Neural cell (in vitro differentiated cells): ENCODE data around the gene KRTAP9-8. TPM values are rescaled to one million over a fixed set of nuclear protein-coding genes. Genes with fewer than 3 reads are reported as not detected.

Experiments
- H2AFZ ChIP-seq: fragments of 200-600, 300-800 bp; sonication (generic), shearing (Covaris generic); 2 replicates; pipeline ENCODE4 v1.6.0; 2014; ENCODE audit warnings: low read depth, mild to moderate bottlenecking, antibody characterized with exemption, low read length, moderate library complexity
- H3F3A ChIP-seq: fragments of 200-600 bp; shearing (Covaris generic); 2 replicates; pipeline ENCODE4 v1.6.1; 2016; ENCODE audit warnings: mild to moderate bottlenecking, moderate library complexity, mixed read lengths, antibody characterized with exemption, low read length; ENCODE audit not compliant: insufficient read depth, poor library complexity, severe bottlenecking
- H3K27ac ChIP-seq: fragments of 200-600, 300-800 bp; sonication (generic), shearing (Covaris generic); 2 replicates; pipeline ENCODE4 v1.5.1; 2014; ENCODE audit warnings: mild to moderate bottlenecking, low read length, moderate library complexity
- H3K27me3 ChIP-seq: fragments of 300-800, 200-600 bp; sonication (generic), shearing (Covaris generic); 2 replicates; pipeline ENCODE4 v1.6.0; 2014; ENCODE audit warnings: mild to moderate bottlenecking, low read depth, low read length, moderate library complexity; ENCODE audit not compliant: insufficient read depth
- H3K36me3 ChIP-seq: fragments of 300-800, 200-600 bp; sonication (generic), shearing (Covaris generic); 2 replicates; pipeline ENCODE4 v1.5.1; 2014; ENCODE audit warnings: mild to moderate bottlenecking, antibody characterized with exemption, low read length, moderate library complexity; ENCODE audit not compliant: insufficient read depth
- H3K4me2 ChIP-seq: fragments of 300-800, 200-600 bp; sonication (generic), shearing (Covaris generic); 2 replicates; pipeline ENCODE4 v1.6.0; 2014; ENCODE audit warnings: mild to moderate bottlenecking, low read length
- H3K4me3 ChIP-seq: fragments of 300-800, 200-600 bp; sonication (generic), shearing (Covaris generic); 2 replicates; pipeline ENCODE4 v1.5.1; 2014; ENCODE audit warnings: mild to moderate bottlenecking, low read length, moderate library complexity
- H3K79me2 ChIP-seq: fragments of 200-600 bp; shearing (Covaris generic); replicated peaks from 2 replicates; pipeline ENCODE4 v1.6.0; 2014; ENCODE audit warnings: mild to moderate bottlenecking, low read length, moderate library complexity; ENCODE audit not compliant: insufficient read depth
- H3K9ac ChIP-seq: fragments of 300-800, 200-600 bp; sonication (generic), shearing (Covaris generic); 2 replicates; pipeline ENCODE4 v1.6.1; 2016; ENCODE audit warnings: mild to moderate bottlenecking, low read length, mixed read lengths
- H3K9me2 ChIP-seq: fragments of 200-600 bp; shearing (Covaris generic); 2 replicates; pipeline ENCODE4 v1.6.1; 2016; ENCODE audit warnings: mild to moderate bottlenecking, low read length, mixed read lengths; ENCODE audit not compliant: insufficient read depth
- H3K9me3 ChIP-seq: fragments of 200-600, 300-800 bp; sonication (generic), shearing (Covaris generic); 2 replicates; pipeline ENCODE4 v1.6.1; 2016; ENCODE audit warnings: mild to moderate bottlenecking, mixed run types, low read length, moderate library complexity, mixed read lengths
- H4K20me1 ChIP-seq: fragments of 200-600 bp; shearing (Covaris generic); 2 replicates; pipeline ENCODE4 v1.6.1; 2016; ENCODE audit warnings: mild to moderate bottlenecking, mixed run types; ENCODE audit not compliant: insufficient read depth
- EP300 ChIP-seq: fragments of 450-650 bp; conservative IDR thresholded peaks from 2 replicates; pipeline ENCODE4 v1.6.1; 2014; ENCODE audit warnings: antibody characterized with exemption, mild to moderate bottlenecking, moderate library complexity; ENCODE audit not compliant: poor library complexity, severe bottlenecking
- EZH2 ChIP-seq: fragments of 200-600, 300-800 bp; shearing (Covaris generic), sonication (generic); IDR thresholded peaks from 2 replicates; pipeline ENCODE4 v1.6.1; 2014; ENCODE audit warnings: antibody characterized with exemption, low read length, borderline replicate concordance, mild to moderate bottlenecking; ENCODE audit not compliant: insufficient read depth, poor library complexity, severe bottlenecking
- MXI1 ChIP-seq: fragments of 450-650 bp; conservative IDR thresholded peaks from 2 replicates; pipeline ENCODE4 v1.6.1; 2014; ENCODE audit warnings: antibody characterized with exemption, mild to moderate bottlenecking; ENCODE audit not compliant: poor library complexity, severe bottlenecking
- POLR2AphosphoS5 ChIP-seq: IDR thresholded peaks from 2 replicates; pipeline ENCODE4 v1.6.1; 2012
- RAD21 ChIP-seq: fragments of 450-650 bp; conservative IDR thresholded peaks from 2 replicates; pipeline ENCODE4 v1.6.1; 2014; ENCODE audit warnings: antibody characterized with exemption, mild to moderate bottlenecking, moderate library complexity
- SMC3 ChIP-seq: fragments of 450-650 bp; conservative IDR thresholded peaks from 2 replicates; pipeline ENCODE4 v1.6.1; 2014; ENCODE audit warnings: antibody characterized with exemption, mild to moderate bottlenecking, moderate library complexity; ENCODE audit not compliant: poor library complexity
- TAF1 ChIP-seq: IDR thresholded peaks from 2 replicates; pipeline ENCODE4 v1.6.1; 2012; ENCODE audit warnings: low read depth
- polyA plus RNA-seq: library from polyadenylated mRNA; depleted of rRNA; stranded (reverse); fragments of >200 nt; gene quantifications from 2 replicates; pipeline ENCODE4 v1.2.3, GENCODE V29; 2014
- TF ChIP-seq, protein P1 (sequence below): fragments of 450-650 bp; IDR thresholded peaks from 2 replicates; pipeline ENCODE4 v1.5.1; 2014; ENCODE audit warnings: antibody characterized with exemption, mild to moderate bottlenecking, moderate library complexity; ENCODE audit not compliant: poor library complexity, severe bottlenecking
- TF ChIP-seq, protein P2 (sequence below): IDR thresholded peaks from 2 replicates; pipeline ENCODE4 v1.6.1; 2012; ENCODE audit warnings: borderline replicate concordance

The KRTAP9-8 gene
- polyA plus RNA-seq, 1 donor from 2014 or later, result not detected

DNA sequence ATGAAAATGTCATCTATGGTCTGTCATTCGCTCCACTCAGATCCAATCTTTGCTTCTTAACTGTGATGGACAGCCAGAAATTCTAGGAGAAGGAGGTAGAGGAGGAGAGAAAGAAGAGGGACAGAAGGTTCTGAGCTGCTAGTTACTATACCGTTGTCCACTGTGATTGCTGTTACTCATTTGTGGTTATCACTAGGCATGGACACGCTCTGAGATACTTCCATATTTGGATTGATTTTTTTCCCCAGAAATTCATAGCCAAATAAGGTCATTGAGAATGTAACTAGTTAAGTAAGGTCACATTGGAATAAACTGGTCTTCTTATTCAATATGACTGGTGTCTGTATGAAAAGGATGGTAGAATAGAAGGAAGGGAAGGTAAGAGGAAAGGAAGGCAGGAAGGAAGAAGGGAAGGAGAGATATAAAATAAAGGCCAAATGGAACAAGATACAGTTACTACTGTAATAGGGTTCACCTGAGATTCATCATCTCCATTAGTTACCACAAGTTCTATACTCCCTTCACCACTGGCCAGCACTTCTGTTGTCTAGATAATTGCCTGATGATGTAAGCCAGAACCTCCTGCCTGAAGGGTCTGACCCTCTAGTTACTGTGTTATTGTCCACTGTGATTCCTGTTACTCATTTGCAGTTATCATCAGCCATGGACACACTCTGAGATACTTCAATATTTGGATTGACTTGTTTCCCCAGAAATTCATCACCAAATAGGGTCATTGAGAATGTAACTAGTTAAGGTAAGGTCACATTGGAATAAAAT, 40.6 kb downstream of the KRTAP9-8 start:
- Histone ChIP-seq H2AFZ (no peak overlapping the region), H3K4me3 (no peak overlapping the region), H3F3A (no peaks in the 10 kb centered on the region), H3K9me3 (no peaks in the 10 kb centered on the region), H3K9ac (no peak overlapping the region), H3K9me2 (no peaks in the 10 kb centered on the region), H3K79me2 (no peaks in the 10 kb centered on the region), H3K36me3 (no peaks in the 10 kb centered on the region), H3K4me2 (no peak overlapping the region), H3K27ac (no peak overlapping the region), H4K20me1 (no peaks in the 10 kb centered on the region), H3K27me3 (no peaks in the 10 kb centered on the region)
- TF ChIP-seq EP300 (no peak), TAF1 (no peak), EZH2 (no peak), RAD21 (no peak), SMC3 (no peak)
- TF ChIP-seq, protein P1, sequence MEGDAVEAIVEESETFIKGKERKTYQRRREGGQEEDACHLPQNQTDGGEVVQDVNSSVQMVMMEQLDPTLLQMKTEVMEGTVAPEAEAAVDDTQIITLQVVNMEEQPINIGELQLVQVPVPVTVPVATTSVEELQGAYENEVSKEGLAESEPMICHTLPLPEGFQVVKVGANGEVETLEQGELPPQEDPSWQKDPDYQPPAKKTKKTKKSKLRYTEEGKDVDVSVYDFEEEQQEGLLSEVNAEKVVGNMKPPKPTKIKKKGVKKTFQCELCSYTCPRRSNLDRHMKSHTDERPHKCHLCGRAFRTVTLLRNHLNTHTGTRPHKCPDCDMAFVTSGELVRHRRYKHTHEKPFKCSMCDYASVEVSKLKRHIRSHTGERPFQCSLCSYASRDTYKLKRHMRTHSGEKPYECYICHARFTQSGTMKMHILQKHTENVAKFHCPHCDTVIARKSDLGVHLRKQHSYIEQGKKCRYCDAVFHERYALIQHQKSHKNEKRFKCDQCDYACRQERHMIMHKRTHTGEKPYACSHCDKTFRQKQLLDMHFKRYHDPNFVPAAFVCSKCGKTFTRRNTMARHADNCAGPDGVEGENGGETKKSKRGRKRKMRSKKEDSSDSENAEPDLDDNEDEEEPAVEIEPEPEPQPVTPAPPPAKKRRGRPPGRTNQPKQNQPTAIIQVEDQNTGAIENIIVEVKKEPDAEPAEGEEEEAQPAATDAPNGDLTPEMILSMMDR, result no peak
- TF ChIP-seq, protein P2, sequence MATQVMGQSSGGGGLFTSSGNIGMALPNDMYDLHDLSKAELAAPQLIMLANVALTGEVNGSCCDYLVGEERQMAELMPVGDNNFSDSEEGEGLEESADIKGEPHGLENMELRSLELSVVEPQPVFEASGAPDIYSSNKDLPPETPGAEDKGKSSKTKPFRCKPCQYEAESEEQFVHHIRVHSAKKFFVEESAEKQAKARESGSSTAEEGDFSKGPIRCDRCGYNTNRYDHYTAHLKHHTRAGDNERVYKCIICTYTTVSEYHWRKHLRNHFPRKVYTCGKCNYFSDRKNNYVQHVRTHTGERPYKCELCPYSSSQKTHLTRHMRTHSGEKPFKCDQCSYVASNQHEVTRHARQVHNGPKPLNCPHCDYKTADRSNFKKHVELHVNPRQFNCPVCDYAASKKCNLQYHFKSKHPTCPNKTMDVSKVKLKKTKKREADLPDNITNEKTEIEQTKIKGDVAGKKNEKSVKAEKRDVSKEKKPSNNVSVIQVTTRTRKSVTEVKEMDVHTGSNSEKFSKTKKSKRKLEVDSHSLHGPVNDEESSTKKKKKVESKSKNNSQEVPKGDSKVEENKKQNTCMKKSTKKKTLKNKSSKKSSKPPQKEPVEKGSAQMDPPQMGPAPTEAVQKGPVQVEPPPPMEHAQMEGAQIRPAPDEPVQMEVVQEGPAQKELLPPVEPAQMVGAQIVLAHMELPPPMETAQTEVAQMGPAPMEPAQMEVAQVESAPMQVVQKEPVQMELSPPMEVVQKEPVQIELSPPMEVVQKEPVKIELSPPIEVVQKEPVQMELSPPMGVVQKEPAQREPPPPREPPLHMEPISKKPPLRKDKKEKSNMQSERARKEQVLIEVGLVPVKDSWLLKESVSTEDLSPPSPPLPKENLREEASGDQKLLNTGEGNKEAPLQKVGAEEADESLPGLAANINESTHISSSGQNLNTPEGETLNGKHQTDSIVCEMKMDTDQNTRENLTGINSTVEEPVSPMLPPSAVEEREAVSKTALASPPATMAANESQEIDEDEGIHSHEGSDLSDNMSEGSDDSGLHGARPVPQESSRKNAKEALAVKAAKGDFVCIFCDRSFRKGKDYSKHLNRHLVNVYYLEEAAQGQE, result no peak

DNA sequence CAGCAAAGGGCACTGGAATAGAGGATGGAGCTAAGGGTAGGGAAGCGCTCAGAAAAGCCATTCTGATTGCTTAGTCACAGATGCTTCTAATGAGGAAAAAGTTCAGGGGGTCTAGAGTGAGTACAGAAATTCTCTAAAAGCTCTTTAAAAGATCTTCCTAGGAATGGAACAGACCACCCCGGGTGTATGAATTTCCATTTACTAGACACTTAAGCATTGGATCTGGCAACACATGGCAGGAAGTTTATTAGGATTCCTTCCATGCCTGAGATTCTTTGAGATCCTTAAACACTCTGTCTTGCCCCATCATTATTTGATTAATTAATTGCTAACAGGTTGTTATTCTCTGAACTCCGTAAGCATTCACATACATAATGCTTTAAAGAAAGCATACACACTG, 46.2 kb downstream of the KRTAP9-8 start:
- TF ChIP-seq, protein P2, result no peak
- TF ChIP-seq EP300, result no peak
- TF ChIP-seq MXI1, result no peak
- no peak for TF ChIP-seq TAF1
- TF ChIP-seq, protein P1, result no peak
- TF ChIP-seq RAD21, result no peak
- TF ChIP-seq EZH2, result no peak
- TF ChIP-seq POLR2AphosphoS5, result no peak
- Histone ChIP-seq H3K9ac (no peak overlapping the region), H3F3A (no peaks in the 10 kb centered on the region), H2AFZ (no peak overlapping the region), H3K9me2 (no peaks in the 10 kb centered on the region), H3K4me2 (no peak overlapping the region), H3K4me3 (no peak overlapping the region), H3K9me3 (no peaks in the 10 kb centered on the region), H3K27me3 (no peaks in the 10 kb centered on the region), H3K27ac (no peak overlapping the region), H4K20me1 (no peaks in the 10 kb centered on the region), H3K79me2 (no peaks in the 10 kb centered on the region), H3K36me3 (no peaks in the 10 kb centered on the region)
